HEK293 (cell line): Measurements from ENCODE around the gene PRKAG2.

ENCODE experiments used
- GLI4 ChIP-seq: fragments of 450-650 bp; formaldehyde crosslinking; IDR thresholded peaks from 2 replicates; pipeline ENCODE4 v1.5.1; 2016; ENCODE audit warnings: missing biosample characterization, missing genetic modification characterization
- HOXD13 ChIP-seq: sonication (generic); formaldehyde crosslinking; IDR thresholded peaks from 2 replicates; pipeline ENCODE4 v1.8.0; 2022; ENCODE audit warnings: missing genetic modification reagents, borderline replicate concordance
- KLF8 ChIP-seq: fragments of 450-650 bp; formaldehyde crosslinking; IDR thresholded peaks from 2 replicates; pipeline ENCODE4 v1.5.1; 2016; ENCODE audit warnings: missing biosample characterization, missing genetic modification characterization
- YY1 ChIP-seq: fragments of 450-650 bp; formaldehyde crosslinking; IDR thresholded peaks from 2 replicates; pipeline ENCODE4 v1.5.1; 2018; ENCODE audit warnings: missing biosample characterization, missing genetic modification characterization
- ZBTB7A ChIP-seq: fragments of 450-650 bp; formaldehyde crosslinking; IDR thresholded peaks from 2 replicates; pipeline ENCODE4 v1.5.1; 2016; ENCODE audit warnings: low read depth, missing biosample characterization, missing genetic modification characterization
- ZNF274 ChIP-seq, 2 experiments: fragments of 200-500 bp in 1 of 2; fragments of 450-650 bp in 1 of 2; sonication (Bioruptor generic) in 1 of 2; formaldehyde crosslinking in 1 of 2; IDR thresholded peaks; 2 replicates each; pipeline versions ENCODE4 v1.5.1 to v1.6.1; 2014 to 2016; ENCODE audit warnings: borderline replicate concordance in 1 of 2, inconsistent platforms in 1 of 2, low read length in 1 of 2, missing biosample characterization in 1 of 2, missing genetic modification characterization in 1 of 2
- ZNF830 ChIP-seq: fragments of 450-650 bp; IDR thresholded peaks from 2 replicates; pipeline ENCODE4 v1.5.0; 2018; ENCODE audit warnings: missing biosample characterization, missing genetic modification characterization, low read depth, mild to moderate bottlenecking, moderate library complexity
- TF ChIP-seq, protein P1 (sequence below): fragments of 450-650 bp; formaldehyde crosslinking; IDR thresholded peaks from 2 replicates; pipeline ENCODE4 v1.5.1; 2016; ENCODE audit warnings: missing biosample characterization, missing genetic modification characterization
- TF ChIP-seq, protein P2 (sequence below): fragments of 450-650 bp; formaldehyde crosslinking; IDR thresholded peaks from 2 replicates; pipeline ENCODE4; 2016; ENCODE audit warnings: missing biosample characterization, missing genetic modification characterization

DNA sequence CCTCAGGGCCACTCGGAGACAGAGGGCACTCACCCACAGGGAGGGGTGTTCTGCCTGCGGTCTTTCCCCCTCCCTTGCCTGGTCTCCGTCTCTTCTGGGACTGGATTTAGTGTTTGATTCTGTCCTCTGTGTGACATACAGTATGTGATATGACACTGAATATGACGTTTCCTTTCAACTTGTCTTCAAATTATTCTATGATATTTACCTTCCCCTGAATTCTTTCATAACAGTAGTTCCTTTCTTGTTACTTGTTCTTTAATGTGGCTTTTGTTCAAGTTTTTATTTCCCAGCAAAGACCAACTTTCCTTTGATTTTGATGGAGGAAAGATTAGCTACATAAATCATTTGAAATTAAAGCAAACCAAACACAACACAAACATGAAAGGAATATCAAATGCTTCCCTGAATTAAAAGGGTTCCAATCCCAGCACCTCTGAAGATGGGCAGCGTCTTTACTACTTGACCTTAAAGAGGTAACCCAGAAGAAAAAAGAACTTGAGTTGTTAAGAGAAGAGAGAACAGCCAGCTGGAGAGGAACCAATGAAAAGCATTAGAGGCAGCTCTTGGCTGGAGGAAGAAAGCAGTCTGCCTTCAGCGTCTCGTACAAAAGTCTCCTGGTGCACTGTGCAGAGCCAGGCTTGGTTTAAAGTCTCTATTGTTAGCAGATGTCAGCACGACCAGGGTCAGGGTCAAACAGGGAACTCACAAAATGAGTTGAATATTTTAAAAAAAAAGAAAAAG is 338.9 kb downstream of the PRKAG2 start:
- TF ChIP-seq YY1 (tag by site-specific recombination) (no peak), ZNF830 (no peak), KLF8 (tag by site-specific recombination) (no peak), ZBTB7A (tag by site-specific recombination) (no peak), GLI4 (tag by site-specific recombination) (no peak), ZNF274 (IDR thresholded peaks at IDR 0.05; ENCODE audit: low read length) (no peak), ZNF274 (tag by site-specific recombination; IDR thresholded peaks at IDR 0.05; ENCODE audit: borderline replicate concordance) (no peak), HOXD13 (CRISPR knock-in tag) (no peak)
- TF ChIP-seq, protein P1, sequence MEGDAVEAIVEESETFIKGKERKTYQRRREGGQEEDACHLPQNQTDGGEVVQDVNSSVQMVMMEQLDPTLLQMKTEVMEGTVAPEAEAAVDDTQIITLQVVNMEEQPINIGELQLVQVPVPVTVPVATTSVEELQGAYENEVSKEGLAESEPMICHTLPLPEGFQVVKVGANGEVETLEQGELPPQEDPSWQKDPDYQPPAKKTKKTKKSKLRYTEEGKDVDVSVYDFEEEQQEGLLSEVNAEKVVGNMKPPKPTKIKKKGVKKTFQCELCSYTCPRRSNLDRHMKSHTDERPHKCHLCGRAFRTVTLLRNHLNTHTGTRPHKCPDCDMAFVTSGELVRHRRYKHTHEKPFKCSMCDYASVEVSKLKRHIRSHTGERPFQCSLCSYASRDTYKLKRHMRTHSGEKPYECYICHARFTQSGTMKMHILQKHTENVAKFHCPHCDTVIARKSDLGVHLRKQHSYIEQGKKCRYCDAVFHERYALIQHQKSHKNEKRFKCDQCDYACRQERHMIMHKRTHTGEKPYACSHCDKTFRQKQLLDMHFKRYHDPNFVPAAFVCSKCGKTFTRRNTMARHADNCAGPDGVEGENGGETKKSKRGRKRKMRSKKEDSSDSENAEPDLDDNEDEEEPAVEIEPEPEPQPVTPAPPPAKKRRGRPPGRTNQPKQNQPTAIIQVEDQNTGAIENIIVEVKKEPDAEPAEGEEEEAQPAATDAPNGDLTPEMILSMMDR (tag by site-specific recombination) = no peak
- TF ChIP-seq, protein P2, sequence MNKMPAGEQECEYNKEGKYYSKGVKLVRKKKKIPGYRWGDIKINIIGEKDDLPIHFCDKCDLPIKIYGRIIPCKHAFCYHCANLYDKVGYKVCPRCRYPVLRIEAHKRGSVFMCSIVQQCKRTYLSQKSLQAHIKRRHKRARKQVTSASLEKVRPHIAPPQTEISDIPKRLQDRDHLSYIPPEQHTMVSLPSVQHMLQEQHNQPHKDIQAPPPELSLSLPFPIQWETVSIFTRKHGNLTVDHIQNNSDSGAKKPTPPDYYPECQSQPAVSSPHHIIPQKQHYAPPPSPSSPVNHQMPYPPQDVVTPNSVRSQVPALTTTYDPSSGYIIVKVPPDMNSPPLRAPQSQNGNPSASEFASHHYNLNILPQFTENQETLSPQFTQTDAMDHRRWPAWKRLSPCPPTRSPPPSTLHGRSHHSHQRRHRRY (tag by site-specific recombination) = no peak
